Right lobe of liver (tissue), 6 donors: Measurements from ENCODE around the gene PPDPF. TPM values are rescaled to one million over a fixed set of nuclear protein-coding genes. Genes with fewer than 3 reads are reported as not detected.
A peak's percentile ranks its signal among the peaks of the same experiment; 100 is the strongest.

ENCODE experiments used
- ATAC-seq, 4 donors: fragments of 200-7000 bp; cut with Tn5 transposase; one replicate each; pipeline ENCODE4 v1.9.1; 2020; ENCODE audit warnings: mild to moderate bottlenecking in 4 of 4, moderate library complexity in 4 of 4
- DNase-seq, 3 donors: peaks; one replicate each; pipeline ENCODE4 v3.0.0-alpha.2; 2020
- H3K27ac ChIP-seq, 3 donors: fragments of 200-600 bp; one replicate each; pipeline ENCODE4 v1.8.0; 2022
- H3K27me3 ChIP-seq, 2 donors: fragments of 200-600 bp; one replicate each; pipeline ENCODE4 v1.8.0; 2022
- H3K36me3 ChIP-seq, 4 donors: fragments of 200-600 bp; sonication (generic) in 1 of 4; one replicate each; pipeline versions ENCODE4 v1.5.1 to v1.8.0; 2017 to 2022; ENCODE audit warnings: control low read depth in 1 of 4
- H3K4me1 ChIP-seq, 4 donors: fragments of 200-600 bp; sonication (generic) in 1 of 4; one replicate each; pipeline versions ENCODE4 v1.5.1 to v1.8.0; 2017 to 2022; ENCODE audit warnings: control low read depth in 1 of 4
- H3K4me3 ChIP-seq, 3 donors: fragments of 200-600 bp; one replicate each; pipeline ENCODE4 v1.8.0; 2022
- H3K9me3 ChIP-seq, 4 donors: fragments of 200-600 bp; sonication (generic) in 1 of 4; one replicate each; pipeline versions ENCODE4 v1.5.1 to v1.8.0; 2017 to 2022; ENCODE audit warnings: control low read depth in 1 of 4
- CTCF ChIP-seq, 4 donors: fragments of 200-600 bp in 3 of 4; fragments of 450-650 bp in 1 of 4; IDR thresholded peaks; one replicate each; pipeline versions ENCODE4 v1.5.1 to v1.8.0; 2016 to 2022; ENCODE audit warnings: antibody characterized with exemption in 4 of 4, mild to moderate bottlenecking in 2 of 4
- POLR2A ChIP-seq: fragments of 450-650 bp; IDR thresholded peaks from one replicate; pipeline ENCODE4 v1.6.1; 2017; ENCODE audit warnings: antibody characterized with exemption, mild to moderate bottlenecking
- WGBS: methylation state at CpG from one replicate; pipeline ENCODE4 v1.1.6; 2018; ENCODE audit warnings: low coverage, low lambda C conversion rate; ENCODE audit not compliant: insufficient coverage; ENCODE audit errors: missing lambda C conversion rate; 5-methylcytosine and 5-hydroxymethylcytosine counted together
- intact Hi-C, 2 donors: fragments of 100-400 bp; cut with DNase I; formaldehyde crosslinking; loops; one replicate each; pipeline versions ENCODE4 v1.11.2 to v1.14.1; 2022
- total RNA-seq, 6 experiments: library from RNA; depleted of rRNA in 2 of 6; stranded (reverse); fragments of >200 nt in 2 of 6; fragmentation: NEBNext Ultra II Directional in 3 of 6; extraction: Animal tissue kit (Norgen Biotek cat#: 25700) in 3 of 6; gene quantifications; one replicate each; pipeline versions ENCODE4 v1.1.0 to v1.2.4, GENCODE V29; 2016 to 2023
- donor health status: DM: no; HTN: yes; CAD: no.
- donor health status: DM: no; HTN: no; CAD: no.
- donor health status: DM: no; HTN: no; CAD: no.
- donor health status: DM: no; HTN: yes; CAD: no.
- donor health status: DM: no; HTN: yes; CAD: no.

PPDPF gene
- total RNA-seq, 6 experiments from 2014 or later, result 50.2 to 99.4 (median 76.7) TPM

- no peaks in the 10 kb centered on the region for H3K4me1 ChIP-seq
- no peak overlapping the region for H3K27ac ChIP-seq
- intact Hi-C loops, result no loop called here
- no peaks in the 10 kb centered on the region for H3K27me3 ChIP-seq
- no peaks in the 10 kb centered on the region for H3K36me3 ChIP-seq
- no peak for TF ChIP-seq POLR2A
- TF ChIP-seq CTCF (IDR thresholded peaks at IDR 0.05), result no peak
- no peak overlapping the region for H3K4me3 ChIP-seq
- peak in 1 of 3 donors; percentile 32 for DNase-seq
- ATAC-seq, result no peak
- WGBS, result 14% methylated on average over 2 of the region's 7 CpGs
- H3K9me3 ChIP-seq, result no peaks in the 10 kb centered on the region
Measured at GRCh38 chr20:63503524-63503923, 17.0 kb upstream of the PPDPF start.

- WGBS, result 58% methylated on average over 6 of the region's 9 CpGs
- Histone ChIP-seq H3K36me3 (no peaks in the 10 kb centered on the region), H3K4me3 (no peak overlapping the region), H3K9me3 (no peaks in the 10 kb centered on the region), H3K27me3 (no peaks in the 10 kb centered on the region), H3K4me1 (no peaks in the 10 kb centered on the region), H3K27ac (no peak overlapping the region)
- ATAC-seq (no peak), DNase-seq (no peak)
- no peak for TF ChIP-seq CTCF (IDR thresholded peaks at IDR 0.05)
- TF ChIP-seq POLR2A, result no peak
- intact Hi-C loops, result no loop called here
Measured at GRCh38 chr20:63504642-63505041, 15.9 kb upstream of the PPDPF start.

DNA sequence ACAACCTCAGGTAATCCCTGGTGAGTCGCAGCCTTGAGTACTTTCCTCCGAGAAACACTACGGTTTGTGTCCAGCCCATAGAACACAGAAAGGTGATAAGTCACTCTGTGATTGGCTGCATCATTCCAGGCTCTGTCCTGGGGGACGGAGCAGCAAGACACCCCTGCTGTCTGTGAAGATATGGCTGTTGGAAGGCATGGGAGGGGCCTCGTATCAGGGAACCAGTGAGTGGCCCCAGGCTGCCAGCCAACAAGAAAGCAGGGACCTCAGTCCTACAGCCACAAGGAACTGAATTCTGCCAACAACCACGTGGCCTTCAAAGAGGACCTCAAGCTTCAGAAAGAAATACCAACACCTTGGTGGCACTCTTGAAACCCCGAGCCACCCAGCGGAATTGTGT, 15.3 kb upstream of the PPDPF start:
- 79% methylated on average over 4 of the region's 8 CpGs for WGBS
- no peaks in the 10 kb centered on the region for H3K4me1 ChIP-seq
- no peak overlapping the region for H3K4me3 ChIP-seq
- H3K27me3 ChIP-seq, result no peaks in the 10 kb centered on the region
- no peaks in the 10 kb centered on the region for H3K9me3 ChIP-seq
- peak in 1 of 3 donors; percentile 15 for DNase-seq
- ATAC-seq, result no peak
- no peak overlapping the region for H3K27ac ChIP-seq
- no peaks in the 10 kb centered on the region for H3K36me3 ChIP-seq
- no peak for TF ChIP-seq CTCF (IDR thresholded peaks at IDR 0.05)
- TF ChIP-seq POLR2A, result no peak
- intact Hi-C loops, result no loop called here

DNA sequence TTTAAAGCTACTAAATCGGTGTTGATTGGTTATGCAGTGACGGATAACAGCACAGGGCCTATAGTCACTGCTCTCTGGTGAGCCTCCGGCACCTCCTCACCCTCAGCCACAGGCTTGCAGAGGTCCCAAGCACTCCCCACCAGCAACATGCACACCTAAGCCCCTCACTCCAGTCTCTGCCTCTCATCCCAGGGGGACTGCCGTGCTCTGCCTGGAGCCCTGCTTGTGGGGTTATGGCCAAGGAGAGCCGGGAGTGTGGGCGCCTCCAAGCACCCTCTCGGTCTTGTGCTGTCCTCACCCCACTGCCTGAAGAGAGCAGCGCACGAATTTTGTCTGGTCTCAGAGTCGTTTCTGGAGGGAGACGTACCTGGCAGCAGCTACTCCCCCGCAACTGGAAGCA, 14.8 kb upstream of the PPDPF start:
- no peaks in the 10 kb centered on the region for H3K9me3 ChIP-seq
- WGBS, result 38% methylated on average over 3 of the region's 12 CpGs
- no peak for ATAC-seq
- intact Hi-C loops, result no loop called here
- TF ChIP-seq POLR2A (no peak), CTCF (IDR thresholded peaks at IDR 0.05) (no peak)
- H3K27me3 ChIP-seq, result no peaks in the 10 kb centered on the region
- no peak overlapping the region for H3K4me3 ChIP-seq
- DNase-seq, result peak in 1 of 3 donors; percentile 16
- H3K27ac ChIP-seq, result no peak overlapping the region
- H3K36me3 ChIP-seq, result no peaks in the 10 kb centered on the region
- no peaks in the 10 kb centered on the region for H3K4me1 ChIP-seq
